GM23248 (cell line): ENCODE results near the gene ADAM12. TPM values are rescaled to one million over a fixed set of nuclear protein-coding genes. Genes with fewer than 3 reads are reported as not detected.

Experiments used
- DNase-seq: peaks from one replicate; pipeline ENCODE4 v3.0.0-alpha.2; 2015
- H2AFZ ChIP-seq: fragments of 200-600 bp; sonication (generic); 2 replicates; pipeline ENCODE4 v1.6.1; 2016; ENCODE audit warnings: antibody characterized with exemption
- H3F3A ChIP-seq: fragments of 200-600 bp; sonication (generic); 2 replicates; pipeline ENCODE4 v1.6.1; 2016; ENCODE audit warnings: mild to moderate bottlenecking, antibody characterized with exemption, mixed run types; ENCODE audit not compliant: insufficient read depth
- H3K27ac ChIP-seq: fragments of 200-600 bp; sonication (generic); 2 replicates; pipeline ENCODE4 v1.5.1; 2016; ENCODE audit warnings: mild to moderate bottlenecking
- H3K27me3 ChIP-seq: fragments of 200-600 bp; sonication (generic); replicated peaks from 2 replicates; pipeline ENCODE4 v1.6.1; 2016; ENCODE audit warnings: mild to moderate bottlenecking; ENCODE audit not compliant: insufficient read depth
- H3K36me3 ChIP-seq: fragments of 200-600 bp; sonication (generic); 2 replicates; pipeline ENCODE4 v1.6.1; 2016; ENCODE audit warnings: low read depth, mild to moderate bottlenecking
- H3K4me1 ChIP-seq: fragments of 200-600 bp; sonication (generic); 2 replicates; pipeline ENCODE4 v1.6.1; 2016; ENCODE audit warnings: mild to moderate bottlenecking; ENCODE audit not compliant: insufficient read depth
- H3K4me2 ChIP-seq: fragments of 200-600 bp; sonication (generic); one replicate; pipeline ENCODE4 v1.6.1; 2016; ENCODE audit warnings: mild to moderate bottlenecking; ENCODE audit not compliant: unreplicated experiment
- H3K4me3 ChIP-seq: fragments of 200-600 bp; sonication (generic); 2 replicates; pipeline ENCODE4 v1.5.1; 2016; ENCODE audit warnings: mild to moderate bottlenecking
- H3K79me2 ChIP-seq: fragments of 200-600 bp; sonication (generic); 2 replicates; pipeline ENCODE4 v1.6.1; 2016; ENCODE audit warnings: mild to moderate bottlenecking; ENCODE audit not compliant: insufficient read depth
- H3K9ac ChIP-seq: fragments of 200-600 bp; sonication (generic); 2 replicates; pipeline ENCODE4 v1.6.1; 2016; ENCODE audit warnings: mild to moderate bottlenecking
- H3K9me2 ChIP-seq: fragments of 200-600 bp; sonication (generic); 2 replicates; pipeline ENCODE4 v1.6.1; 2016; ENCODE audit warnings: mixed run types, mild to moderate bottlenecking, moderate library complexity; ENCODE audit not compliant: insufficient read depth
- H3K9me3 ChIP-seq: fragments of 200-600 bp; sonication (generic); one replicate; pipeline ENCODE4 v1.6.1; 2017; ENCODE audit warnings: low read depth
- H4K20me1 ChIP-seq: fragments of 200-600 bp; sonication (generic); 2 replicates; pipeline ENCODE4 v1.6.0; 2016; ENCODE audit not compliant: insufficient read depth
- EZH2 ChIP-seq: fragments of 200-600 bp; sonication (generic); IDR thresholded peaks from 2 replicates; pipeline ENCODE4 v1.6.1; 2018; ENCODE audit warnings: antibody characterized with exemption, mild to moderate bottlenecking; ENCODE audit not compliant: insufficient read depth, poor library complexity, severe bottlenecking
- EZH2phosphoT487 ChIP-seq: fragments of 200-600 bp; sonication (generic); IDR thresholded peaks from 2 replicates; pipeline ENCODE4 v1.6.1; 2018; ENCODE audit warnings: antibody characterized with exemption, moderate library complexity, mild to moderate bottlenecking, low read depth; ENCODE audit not compliant: insufficient read depth
- WGBS, 2 experiments: methylation state at CpG; one replicate each; pipeline ENCODE4 v1.1.6; 2015 to 2017; ENCODE audit warnings: low lambda C conversion rate in 2 of 2, low coverage in 1 of 2; ENCODE audit errors: missing lambda C conversion rate in 2 of 2; 5-methylcytosine and 5-hydroxymethylcytosine counted together
- in situ Hi-C: fragments of 300-500 bp; cut with MboI; formaldehyde crosslinking; loops from 2 replicates; pipeline ENCODE4 v1.15.0; 2020
- polyA plus RNA-seq: library from polyadenylated mRNA; unstranded; fragments of >200 nt; fragmentation: Nextera tagmentation; extraction: Ambion mirVana; gene quantifications from 2 replicates; pipeline ENCODE4 v1.2.1, GENCODE V29; 2016
- total RNA-seq: library from RNA; depleted of rRNA; stranded (reverse); fragments of >200 nt; shearing (Covaris generic); gene quantifications from 2 replicates; pipeline ENCODE4 v1.2.3, GENCODE V29; 2014

Gene ADAM12
- total and polyA plus RNA-seq, 2 experiments from 2014 or later = 58.4 to 127 TPM

GRCh38 chr10:126041117-126041516 is 347.2 kb downstream of the ADAM12 start:
- TF ChIP-seq EZH2phosphoT487 (no peak), EZH2 (no peak)
- no peak overlapping the region for H3K9ac ChIP-seq
- H3K79me2 ChIP-seq = no peaks in the 10 kb centered on the region
- in situ Hi-C loops = no loop called here
- no peaks in the 10 kb centered on the region for H3K9me3 ChIP-seq
- H3K27me3 ChIP-seq = no peaks in the 10 kb centered on the region
- no peak overlapping the region for H3K27ac ChIP-seq
- 97 to 99% methylated on average over 4 of the region's 4 CpGs for WGBS, 2 experiments
- 0 out of 2 replicates have a peak, but pooled peaks cover 6% of the 10 kb centered on the region for H3K4me1 ChIP-seq
- H3F3A ChIP-seq = 0 out of 2 replicates have a peak, but pooled peaks cover 11% of the 10 kb centered on the region
- H2AFZ ChIP-seq = no peak overlapping the region
- H3K4me2 ChIP-seq = no peak overlapping the region
- no peak for DNase-seq
- H3K4me3 ChIP-seq = no peak overlapping the region
- H3K9me2 ChIP-seq = no peaks in the 10 kb centered on the region
- no peaks in the 10 kb centered on the region for H4K20me1 ChIP-seq
- H3K36me3 ChIP-seq = peaks cover 41% of the 10 kb centered on the region

GRCh38 chr10:126037946-126038345 is 350.3 kb downstream of the ADAM12 start:
- WGBS, 2 experiments = 91 to 92% methylated on average over 8 to 10 of the region's 10 CpGs
- in situ Hi-C loops = no loop called here

GRCh38 chr10:126036515-126036914 is 351.8 kb downstream of the ADAM12 start:
- Histone ChIP-seq H3K9me3 (no peaks in the 10 kb centered on the region), H3K27ac (no peak overlapping the region), H4K20me1 (no peaks in the 10 kb centered on the region), H3K79me2 (no peaks in the 10 kb centered on the region), H3K27me3 (no peaks in the 10 kb centered on the region), H3K36me3 (peaks cover 60% of the 10 kb centered on the region), H3F3A (peaks cover 30% of the 10 kb centered on the region; the same call in 1 of the 2 replicates), H3K9ac (no peak overlapping the region), H3K4me1 (no peaks in the 10 kb centered on the region), H3K9me2 (no peaks in the 10 kb centered on the region), H3K4me2 (no peak overlapping the region), H3K4me3 (no peak overlapping the region), H2AFZ (no peak overlapping the region)
- DNase-seq = no peak
- in situ Hi-C loops = no loop called here
- TF ChIP-seq EZH2phosphoT487 = no peak
- TF ChIP-seq EZH2 = no peak
- WGBS, 2 experiments = 92 to 94% methylated on average over 5 of the region's 5 CpGs

More at GRCh38 chr10:126037946-126038345, 350.3 kb downstream of the ADAM12 start:
- no peaks in the 10 kb centered on the region for H3K9me2 ChIP-seq
- H3K79me2 ChIP-seq = no peaks in the 10 kb centered on the region
- H3F3A ChIP-seq = peaks cover 29% of the 10 kb centered on the region; the same call in 1 of the 2 replicates
- no peak overlapping the region for H3K4me2 ChIP-seq
- no peak overlapping the region for H3K4me3 ChIP-seq
- H3K27ac ChIP-seq = no peak overlapping the region
- H3K36me3 ChIP-seq = peaks cover 56% of the 10 kb centered on the region
- no peaks in the 10 kb centered on the region for H3K4me1 ChIP-seq
- H3K9me3 ChIP-seq = no peaks in the 10 kb centered on the region
- H4K20me1 ChIP-seq = no peaks in the 10 kb centered on the region
- DNase-seq = no peak
- no peak overlapping the region for H2AFZ ChIP-seq
- no peak for TF ChIP-seq EZH2
- TF ChIP-seq EZH2phosphoT487 = no peak
- no peaks in the 10 kb centered on the region for H3K27me3 ChIP-seq
- H3K9ac ChIP-seq = no peak overlapping the region

- no peaks in the 10 kb centered on the region for H3K4me1 ChIP-seq
- no peak overlapping the region for H3K4me3 ChIP-seq
Measured at GRCh38 chr10:126034586-126034985, 353.7 kb downstream of the ADAM12 start.

More at GRCh38 chr10:126034586-126034985, 353.7 kb downstream of the ADAM12 start:
- Histone ChIP-seq H3K9ac (no peak overlapping the region), H2AFZ (no peak overlapping the region), H3K27ac (no peak overlapping the region), H4K20me1 (no peaks in the 10 kb centered on the region), H3K79me2 (no peaks in the 10 kb centered on the region), H3K27me3 (no peaks in the 10 kb centered on the region), H3K9me2 (no peaks in the 10 kb centered on the region), H3K9me3 (no peaks in the 10 kb centered on the region), H3K4me2 (no peak overlapping the region), H3K36me3 (peaks cover 71% of the 10 kb centered on the region), H3F3A (peaks cover 30% of the 10 kb centered on the region; the same call in 1 of the 2 replicates)
- TF ChIP-seq EZH2phosphoT487 (no peak), EZH2 (no peak)
- no peak for DNase-seq
- in situ Hi-C loops = no loop called here
- 97 to 100% methylated on average over 2 of the region's 2 CpGs for WGBS, 2 experiments
